K562 (cell line): ENCODE results near the gene CHTOP. TPM values are rescaled to one million over a fixed set of nuclear protein-coding genes. Genes with fewer than 3 reads are reported as not detected.

Experiments
- CBFA2T2 ChIP-seq: fragments of 450-650 bp; conservative IDR thresholded peaks from 2 replicates; pipeline ENCODE4 v1.6.1; 2017; ENCODE audit warnings: mild to moderate bottlenecking
- CHCHD3 ChIP-seq: fragments of 250-450 bp; sonication (Bioruptor Pico); IDR thresholded peaks from 2 replicates; pipeline ENCODE4 v2.1.2; 2022; ENCODE audit warnings: mild to moderate bottlenecking
- HNRNPUL1 ChIP-seq: fragments of 200-400 bp; formaldehyde crosslinking; IDR thresholded peaks from 2 replicates; pipeline ENCODE4 v1.6.1; 2017; ENCODE audit warnings: low read length
- KDM4B ChIP-seq, 2 experiments: fragments of 450-650 bp in 1 of 2; sonication (generic) in 1 of 2; IDR thresholded peaks; 2 replicates each; pipeline ENCODE4 v1.6.1; 2016 to 2017; ENCODE audit warnings: borderline replicate concordance in 2 of 2, antibody characterized with exemption in 1 of 2, low read depth in 1 of 2, mild to moderate bottlenecking in 1 of 2
- MAFF ChIP-seq: IDR thresholded peaks from 2 replicates; pipeline ENCODE4 v1.6.1; 2012; ENCODE audit warnings: low read length, improper control_type of control experiment
- POLR2A ChIP-seq: fragments of 450-650 bp; conservative IDR thresholded peaks from 2 replicates; pipeline ENCODE4 v1.6.1; 2016
- RAD21 ChIP-seq, 2 experiments: fragments of 250-450 bp in 1 of 2; fragments of 450-650 bp in 1 of 2; sonication (Bioruptor Pico) in 1 of 2; formaldehyde crosslinking in 1 of 2; IDR thresholded peaks in 1 of 2; conservative IDR thresholded peaks in 1 of 2; 2 replicates each; pipeline versions ENCODE4 v1.4.0 to v1.8.0; 2020 to 2022; ENCODE audit warnings: mild to moderate bottlenecking in 2 of 2, moderate library complexity in 1 of 2
- RBM22 ChIP-seq: fragments of 200-400 bp; formaldehyde crosslinking; IDR thresholded peaks from 2 replicates; pipeline ENCODE4 v1.6.1; 2018; ENCODE audit warnings: low read length, low read depth; ENCODE audit not compliant: poor library complexity, severe bottlenecking
- RFX1 ChIP-seq: fragments of 450-650 bp; IDR thresholded peaks from 2 replicates; pipeline ENCODE4 v1.6.1; 2016; ENCODE audit warnings: mild to moderate bottlenecking, moderate library complexity
- SMARCB1 ChIP-seq: IDR thresholded peaks from 2 replicates; pipeline ENCODE4 v1.6.1; 2011; ENCODE audit warnings: improper control_type of control experiment, low read depth; ENCODE audit not compliant: insufficient read length
- ZKSCAN8 ChIP-seq: fragments of 200-800 bp; sonication (Bioruptor generic); IDR thresholded peaks from 2 replicates; pipeline ENCODE4 v1.6.1; 2016; ENCODE audit warnings: missing genetic modification characterization, missing compliant biosample characterization
- ZNF175 ChIP-seq: fragments of 200-800 bp; sonication (Bioruptor generic); IDR thresholded peaks from 2 replicates; pipeline ENCODE4 v1.6.1; 2016; ENCODE audit warnings: low read depth, mild to moderate bottlenecking, missing genetic modification characterization, missing compliant biosample characterization
- ZNF316 ChIP-seq: fragments of 450-650 bp; IDR thresholded peaks from 2 replicates; pipeline ENCODE4 v1.6.1; 2016
- polyA plus RNA-seq, 8 experiments: library from polyadenylated mRNA; depleted of rRNA in 4 of 8; stranded (reverse) in 5 of 8; unstranded in 3 of 8; fragments of >200 nt; fragmentation: Nextera tagmentation in 2 of 8; fragmentation: Illumina TruSeq in 1 of 8; extraction: Ambion mirVana in 2 of 8; extraction: Trizol in 1 of 8; gene quantifications; 2 replicates each; pipeline versions ENCODE4 v1.2.1 to v1.2.3, GENCODE V29; 2011 to 2014; ENCODE audit warnings: inconsistent platforms in 1 of 8, missing spikeins in 1 of 8
- total RNA-seq, 7 experiments: library from RNA; depleted of rRNA in 6 of 7; stranded (reverse); fragments of >200 nt in 6 of 7; fragmentation: Illumina TruSeq in 2 of 7; extraction: Trizol in 2 of 7; gene quantifications; 2 replicates each; pipeline versions ENCODE4 v1.2.1 to v1.2.3, GENCODE V29; 2011 to 2021; ENCODE audit warnings: low replicate concordance in 1 of 7
- TF ChIP-seq, protein P1 (sequence below): sonication (generic); formaldehyde crosslinking; IDR thresholded peaks from 2 replicates; pipeline ENCODE4 v1.8.0; 2023; ENCODE audit warnings: mild to moderate bottlenecking, missing genetic modification reagents
- TF ChIP-seq, protein P2 (sequence below): sonication (generic); formaldehyde crosslinking; IDR thresholded peaks from 2 replicates; pipeline ENCODE4 v1.5.0; 2020; ENCODE audit warnings: missing genetic modification reagents
- TF ChIP-seq, protein P3 (sequence below): fragments of 250-450 bp; sonication (Bioruptor Pico); IDR thresholded peaks from 2 replicates; pipeline ENCODE4 v1.8.0; 2022; ENCODE audit warnings: inconsistent platforms
- TF ChIP-seq, protein P4 (sequence below), 2 experiments: fragments of 450-650 bp in 1 of 2; sonication (generic) in 1 of 2; formaldehyde crosslinking in 1 of 2; IDR thresholded peaks in 1 of 2; conservative IDR thresholded peaks in 1 of 2; 2 replicates each; pipeline versions ENCODE4 v1.6.1 to v1.8.1; 2016 to 2023; ENCODE audit warnings: mild to moderate bottlenecking in 2 of 2, moderate library complexity in 2 of 2, inconsistent platforms in 1 of 2, missing genetic modification reagents in 1 of 2
- TF ChIP-seq, protein P5 (sequence below): fragments of 450-650 bp; formaldehyde crosslinking; IDR thresholded peaks from 2 replicates; pipeline ENCODE4 v1.4.0; 2022; ENCODE audit warnings: missing genetic modification characterization
- TF ChIP-seq, protein P6 (sequence below), 2 experiments: fragments of 450-650 bp; conservative IDR thresholded peaks; 2 replicates each; pipeline ENCODE4 v1.6.1; 2017; ENCODE audit warnings: mild to moderate bottlenecking in 2 of 2, moderate library complexity in 2 of 2

CHTOP gene
- total and polyA plus RNA-seq, 9 of the 15 experiments (the other 6 are each of a cell fraction or from before 2014, with no cell fraction given), result 10.2 to 91.8 (median 60.8) TPM

DNA sequence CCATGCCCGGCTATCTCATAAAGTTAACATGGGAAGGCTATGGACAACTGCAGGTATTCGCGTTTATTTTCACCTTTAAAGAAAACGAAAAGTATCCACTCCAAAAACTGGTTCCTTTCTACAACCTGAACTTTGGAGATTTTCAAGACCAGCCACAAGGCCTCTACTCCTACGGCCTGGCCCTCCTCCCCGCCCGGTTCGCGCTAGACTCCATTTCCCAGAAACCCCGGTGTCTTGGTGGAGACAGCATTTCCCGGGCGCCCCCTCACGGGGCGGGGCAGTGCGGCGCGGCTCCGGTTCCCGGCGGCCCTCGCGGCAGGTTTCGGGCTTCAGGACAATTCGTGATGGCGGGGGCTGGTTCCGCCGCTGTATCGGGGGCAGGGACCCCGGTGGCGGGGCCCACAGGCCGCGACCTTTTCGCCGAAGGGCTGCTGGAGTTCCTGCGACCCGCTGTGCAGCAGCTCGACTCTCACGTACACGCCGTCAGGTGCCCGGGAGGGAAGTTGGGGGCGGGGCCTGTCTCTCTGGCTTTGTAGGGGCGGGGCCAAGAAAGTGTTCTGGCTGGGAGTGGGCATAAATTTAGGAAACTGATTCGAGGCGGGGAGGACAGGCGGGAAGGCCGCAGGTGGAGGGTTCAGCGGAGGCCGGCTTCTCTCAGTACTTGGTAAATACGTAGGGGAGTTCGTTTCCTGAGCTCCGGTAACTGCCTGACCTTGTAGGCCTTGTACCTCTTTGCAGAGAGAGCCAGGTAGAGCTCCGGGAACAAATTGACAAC, 24.7 kb downstream of the CHTOP start, which contains the start of gene SNAPIN (continued):
- TF ChIP-seq, protein P1, sequence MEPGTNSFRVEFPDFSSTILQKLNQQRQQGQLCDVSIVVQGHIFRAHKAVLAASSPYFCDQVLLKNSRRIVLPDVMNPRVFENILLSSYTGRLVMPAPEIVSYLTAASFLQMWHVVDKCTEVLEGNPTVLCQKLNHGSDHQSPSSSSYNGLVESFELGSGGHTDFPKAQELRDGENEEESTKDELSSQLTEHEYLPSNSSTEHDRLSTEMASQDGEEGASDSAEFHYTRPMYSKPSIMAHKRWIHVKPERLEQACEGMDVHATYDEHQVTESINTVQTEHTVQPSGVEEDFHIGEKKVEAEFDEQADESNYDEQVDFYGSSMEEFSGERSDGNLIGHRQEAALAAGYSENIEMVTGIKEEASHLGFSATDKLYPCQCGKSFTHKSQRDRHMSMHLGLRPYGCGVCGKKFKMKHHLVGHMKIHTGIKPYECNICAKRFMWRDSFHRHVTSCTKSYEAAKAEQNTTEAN (CRISPR knock-in tag), result no peak
- TF ChIP-seq SMARCB1 (no peak), KDM4B (IDR thresholded peaks at IDR 0.05; ENCODE audit: borderline replicate concordance in 2 of 2, low read depth in 1 of 2) (peak in 1 of 2 experiments; percentile 60; a peak in 1 of 4 replicates), MAFF (no peak), POLR2A (peak; percentile 87), ZNF175 (CRISPR knock-in tag) (0 out of 2 replicates have a peak, but pooled peaks have one; percentile 64), RFX1 (no peak), RBM22 (no peak), ZKSCAN8 (CRISPR knock-in tag) (no peak), ZNF316 (no peak), HNRNPUL1 (no peak), CBFA2T2 (no peak), CHCHD3 (CRISPR knock-in tag) (no peak), RAD21 (CRISPR knock-in tag; conservative IDR thresholded peaks at IDR 0.05 in 1 of 2, IDR thresholded peaks at IDR 0.05 in 1 of 2) (0 out of 4 replicates have a peak, but pooled peaks of 1 of the 2 experiments have one; percentile 6)
- TF ChIP-seq, protein P2, sequence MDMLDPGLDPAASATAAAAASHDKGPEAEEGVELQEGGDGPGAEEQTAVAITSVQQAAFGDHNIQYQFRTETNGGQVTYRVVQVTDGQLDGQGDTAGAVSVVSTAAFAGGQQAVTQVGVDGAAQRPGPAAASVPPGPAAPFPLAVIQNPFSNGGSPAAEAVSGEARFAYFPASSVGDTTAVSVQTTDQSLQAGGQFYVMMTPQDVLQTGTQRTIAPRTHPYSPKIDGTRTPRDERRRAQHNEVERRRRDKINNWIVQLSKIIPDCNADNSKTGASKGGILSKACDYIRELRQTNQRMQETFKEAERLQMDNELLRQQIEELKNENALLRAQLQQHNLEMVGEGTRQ (CRISPR knock-in tag), result no peak; the same call in 1 of the 2 replicates
- TF ChIP-seq, protein P3, sequence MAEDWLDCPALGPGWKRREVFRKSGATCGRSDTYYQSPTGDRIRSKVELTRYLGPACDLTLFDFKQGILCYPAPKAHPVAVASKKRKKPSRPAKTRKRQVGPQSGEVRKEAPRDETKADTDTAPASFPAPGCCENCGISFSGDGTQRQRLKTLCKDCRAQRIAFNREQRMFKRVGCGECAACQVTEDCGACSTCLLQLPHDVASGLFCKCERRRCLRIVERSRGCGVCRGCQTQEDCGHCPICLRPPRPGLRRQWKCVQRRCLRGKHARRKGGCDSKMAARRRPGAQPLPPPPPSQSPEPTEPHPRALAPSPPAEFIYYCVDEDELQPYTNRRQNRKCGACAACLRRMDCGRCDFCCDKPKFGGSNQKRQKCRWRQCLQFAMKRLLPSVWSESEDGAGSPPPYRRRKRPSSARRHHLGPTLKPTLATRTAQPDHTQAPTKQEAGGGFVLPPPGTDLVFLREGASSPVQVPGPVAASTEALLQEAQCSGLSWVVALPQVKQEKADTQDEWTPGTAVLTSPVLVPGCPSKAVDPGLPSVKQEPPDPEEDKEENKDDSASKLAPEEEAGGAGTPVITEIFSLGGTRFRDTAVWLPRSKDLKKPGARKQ, result no peak
- TF ChIP-seq, protein P4, sequence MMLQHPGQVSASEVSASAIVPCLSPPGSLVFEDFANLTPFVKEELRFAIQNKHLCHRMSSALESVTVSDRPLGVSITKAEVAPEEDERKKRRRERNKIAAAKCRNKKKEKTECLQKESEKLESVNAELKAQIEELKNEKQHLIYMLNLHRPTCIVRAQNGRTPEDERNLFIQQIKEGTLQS (IDR thresholded peaks at IDR 0.05), result no peak
- TF ChIP-seq, protein P4 (CRISPR knock-in tag; conservative IDR thresholded peaks at IDR 0.05), result no peak
- TF ChIP-seq, protein P5, sequence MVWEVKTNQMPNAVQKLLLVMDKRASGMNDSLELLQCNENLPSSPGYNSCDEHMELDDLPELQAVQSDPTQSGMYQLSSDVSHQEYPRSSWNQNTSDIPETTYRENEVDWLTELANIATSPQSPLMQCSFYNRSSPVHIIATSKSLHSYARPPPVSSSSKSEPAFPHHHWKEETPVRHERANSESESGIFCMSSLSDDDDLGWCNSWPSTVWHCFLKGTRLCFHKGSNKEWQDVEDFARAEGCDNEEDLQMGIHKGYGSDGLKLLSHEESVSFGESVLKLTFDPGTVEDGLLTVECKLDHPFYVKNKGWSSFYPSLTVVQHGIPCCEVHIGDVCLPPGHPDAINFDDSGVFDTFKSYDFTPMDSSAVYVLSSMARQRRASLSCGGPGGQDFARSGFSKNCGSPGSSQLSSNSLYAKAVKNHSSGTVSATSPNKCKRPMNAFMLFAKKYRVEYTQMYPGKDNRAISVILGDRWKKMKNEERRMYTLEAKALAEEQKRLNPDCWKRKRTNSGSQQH, result no peak
- TF ChIP-seq, protein P6, sequence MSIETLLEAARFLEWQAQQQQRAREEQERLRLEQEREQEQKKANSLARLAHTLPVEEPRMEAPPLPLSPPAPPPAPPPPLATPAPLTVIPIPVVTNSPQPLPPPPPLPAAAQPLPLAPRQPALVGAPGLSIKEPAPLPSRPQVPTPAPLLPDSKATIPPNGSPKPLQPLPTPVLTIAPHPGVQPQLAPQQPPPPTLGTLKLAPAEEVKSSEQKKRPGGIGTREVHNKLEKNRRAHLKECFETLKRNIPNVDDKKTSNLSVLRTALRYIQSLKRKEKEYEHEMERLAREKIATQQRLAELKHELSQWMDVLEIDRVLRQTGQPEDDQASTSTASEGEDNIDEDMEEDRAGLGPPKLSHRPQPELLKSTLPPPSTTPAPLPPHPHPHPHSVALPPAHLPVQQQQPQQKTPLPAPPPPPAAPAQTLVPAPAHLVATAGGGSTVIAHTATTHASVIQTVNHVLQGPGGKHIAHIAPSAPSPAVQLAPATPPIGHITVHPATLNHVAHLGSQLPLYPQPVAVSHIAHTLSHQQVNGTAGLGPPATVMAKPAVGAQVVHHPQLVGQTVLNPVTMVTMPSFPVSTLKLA (conservative IDR thresholded peaks at IDR 0.05), result peak; percentile 64 to 84
